NCI-H82 treated with DMSO at 0.1 percent for 48 hours (cell line): ENCODE data around the gene AOPEP.
A peak's percentile ranks its signal among the peaks of the same experiment; 100 is the strongest.

Experiments used
- DNase-seq: peaks from one replicate; lab custom pipeline; 2025; ENCODE audit not compliant: unreplicated experiment; lab: John Stamatoyannopoulos, UW

AOPEP gene

DNA sequence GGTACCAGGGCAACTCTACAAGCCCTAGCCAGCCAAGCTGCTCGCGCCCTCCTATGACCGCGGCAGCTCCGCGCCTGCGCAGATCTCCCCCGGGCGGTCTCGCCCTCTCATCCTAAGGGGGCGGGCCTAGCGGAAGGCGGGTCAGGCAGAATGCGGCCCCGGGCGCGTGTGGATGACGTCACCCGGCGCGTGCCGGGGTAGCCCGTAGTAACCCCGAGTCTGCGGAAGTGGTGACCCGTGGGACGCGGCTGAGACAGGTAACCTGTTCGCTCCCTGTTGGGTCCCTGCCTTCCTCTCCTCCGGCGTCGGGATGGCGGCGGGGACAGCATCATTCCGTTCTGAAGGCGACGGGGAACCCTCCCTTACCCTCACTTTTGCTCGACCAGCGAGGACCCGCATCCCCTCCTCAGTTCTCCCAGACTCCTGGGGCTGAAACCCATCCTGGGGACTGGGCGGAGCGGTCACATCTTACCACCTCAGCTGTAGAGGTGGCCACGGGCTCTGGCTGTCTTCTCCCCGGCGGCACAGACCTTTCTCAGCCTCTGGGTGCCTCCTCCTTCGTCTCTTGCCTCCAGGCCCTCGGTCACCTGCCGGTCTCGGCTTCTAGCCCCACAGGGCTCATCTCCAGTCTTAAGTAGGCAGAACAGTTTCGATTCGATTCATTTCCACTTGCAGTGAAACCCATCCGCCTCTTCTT, at the start of gene AOPEP:
TSS of gene AOPEP (plus strand) at position 205 of the 697 bp plus-strand sequence. CDS start 33,085 bp downstream, outside the sequence.
- DNase-seq, result peak; percentile 75

DNA sequence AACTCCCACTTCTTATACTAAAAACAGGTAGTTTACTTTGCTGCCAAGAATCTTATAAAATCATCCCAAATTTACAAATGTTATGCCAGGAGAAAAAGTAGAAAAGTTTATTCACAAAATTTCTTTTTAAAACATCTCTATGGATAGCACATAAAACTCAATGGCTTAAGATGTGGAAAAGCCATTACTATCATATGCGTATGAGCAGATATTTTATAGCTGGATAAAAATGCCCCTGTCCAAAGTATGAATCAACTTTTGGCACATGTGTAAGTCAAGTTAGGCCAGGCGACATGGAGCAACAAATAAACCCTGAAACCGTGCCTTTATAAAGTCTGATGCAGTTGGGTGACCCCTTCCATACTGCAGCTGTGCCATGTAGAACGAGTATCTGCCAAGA, 48.6 kb upstream of the AOPEP start:
- no peak for DNase-seq

DNA sequence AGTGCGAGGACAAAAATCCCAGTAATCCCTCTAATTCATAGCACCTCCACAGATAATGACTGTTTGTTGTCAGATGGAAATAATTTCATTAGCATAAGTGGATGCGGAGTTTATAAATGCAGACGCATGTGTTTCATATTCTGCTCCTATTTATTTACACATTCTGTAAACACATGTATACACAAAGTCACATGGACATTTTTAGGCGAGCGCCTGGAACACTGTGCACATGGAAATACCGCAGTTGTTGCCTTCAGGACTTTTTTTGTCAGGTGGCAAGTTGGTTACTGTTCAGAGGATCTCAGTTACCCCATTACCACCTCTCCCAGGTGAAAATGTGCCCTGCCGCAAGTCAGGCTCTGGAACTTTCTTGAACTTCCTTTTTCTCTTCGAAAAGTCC, 46.9 kb upstream of the AOPEP start:
- DNase-seq, result no peak

- no peak for DNase-seq
These were observed 46.5 kb upstream of the AOPEP start for GRCh38 chr9:94680020-94680419.

DNA sequence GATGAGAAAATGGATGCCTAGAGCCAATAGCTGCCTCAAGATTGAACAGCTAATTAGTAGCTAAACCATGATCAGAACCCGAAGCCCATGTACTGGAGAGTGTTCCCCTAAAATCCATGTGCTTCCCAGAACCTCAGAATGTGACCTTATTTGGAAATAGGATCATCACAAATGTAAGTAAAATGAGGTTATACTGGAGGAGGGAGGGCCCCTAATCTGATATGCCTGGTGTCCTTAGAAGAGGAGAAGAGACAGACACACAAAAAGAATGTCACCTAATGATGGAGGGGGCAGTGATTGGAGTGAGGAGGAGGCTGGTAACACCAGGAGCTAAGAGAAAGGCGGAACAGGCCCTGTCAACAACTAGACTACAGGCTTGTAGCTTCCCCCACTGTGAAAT, 45.9 kb upstream of the AOPEP start:
- DNase-seq, result no peak

DNA sequence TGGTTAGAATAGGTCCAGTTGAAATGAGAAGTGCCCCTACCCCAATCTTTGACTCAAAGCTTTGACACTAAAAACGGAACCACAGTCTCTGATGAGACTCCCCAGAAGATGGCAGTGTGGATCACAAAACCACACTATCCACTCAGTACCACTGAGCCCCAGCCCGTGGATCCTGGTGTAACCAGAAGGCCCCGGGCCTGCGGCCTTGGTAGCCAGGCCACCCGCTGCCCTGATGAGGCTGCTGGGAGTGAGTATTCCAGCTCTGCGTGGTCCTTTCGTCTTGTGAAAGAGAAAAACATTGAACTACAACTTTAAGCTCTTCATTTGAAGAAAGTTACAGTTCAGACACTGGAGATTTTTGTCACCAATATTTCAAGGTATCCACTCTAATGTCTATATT, 45.0 kb upstream of the AOPEP start:
- DNase-seq, result peak; percentile 21

GRCh38 chr9:94685359-94685758, 41.1 kb upstream of the AOPEP start:
- no peak for DNase-seq

DNA sequence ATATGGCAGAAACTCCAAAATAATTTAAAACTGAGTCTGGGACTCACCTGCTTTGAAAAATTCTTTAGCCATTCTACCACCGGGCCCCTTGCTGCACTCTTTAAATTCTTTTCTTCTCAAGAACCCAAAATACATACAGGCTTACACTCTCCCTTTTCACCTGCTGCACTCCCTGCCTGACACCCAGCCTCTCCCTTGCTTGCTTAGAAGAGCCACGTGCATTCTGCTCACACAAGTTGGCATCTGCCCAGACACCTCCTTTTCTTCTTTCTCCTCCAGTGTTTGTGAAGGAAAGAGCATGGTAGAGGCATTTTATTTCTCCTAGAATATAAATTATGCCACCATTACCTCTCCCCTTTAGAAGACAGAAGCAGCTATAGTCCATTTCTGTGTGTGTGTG, 39.0 kb upstream of the AOPEP start:
- no peak for DNase-seq

DNA sequence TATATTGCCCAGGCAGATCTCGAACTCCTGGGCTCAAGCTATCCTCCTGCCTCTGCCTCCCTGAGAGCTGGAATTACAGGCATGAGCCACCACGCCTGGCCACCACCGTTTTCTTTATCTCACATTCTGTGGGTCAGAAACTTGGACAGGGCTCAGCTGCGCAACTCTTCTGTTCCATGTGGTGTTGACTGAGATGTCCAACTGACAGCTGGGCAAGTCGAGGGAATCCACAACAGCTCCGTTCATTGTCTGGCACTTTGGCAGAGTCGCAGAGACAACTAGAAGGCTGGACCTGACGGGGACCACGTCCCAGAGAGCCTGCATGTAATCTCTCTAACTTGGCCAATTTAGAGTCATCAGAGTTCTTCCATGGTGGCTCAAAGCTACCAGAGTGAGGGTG, 36.2 kb upstream of the AOPEP start:
- DNase-seq, result no peak

DNA sequence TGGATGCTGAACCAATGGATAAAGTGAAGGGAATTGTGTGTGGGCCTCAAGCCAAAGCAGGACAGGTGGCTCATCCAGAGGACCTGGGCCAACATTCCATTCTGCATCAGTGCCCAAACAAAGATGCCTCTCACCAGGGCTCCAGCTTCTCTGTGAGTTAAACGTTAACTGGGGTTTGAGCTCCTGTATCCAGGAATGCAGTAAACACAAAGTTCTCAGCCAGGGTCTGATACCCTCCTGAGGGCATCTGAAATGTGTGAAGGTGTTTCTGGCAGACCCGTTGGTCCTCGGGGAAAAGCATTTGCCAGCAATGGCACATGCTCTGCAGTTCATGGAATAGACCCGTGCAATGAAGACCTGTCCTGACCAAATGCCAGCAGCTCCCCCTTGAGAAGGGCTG, 33.9 kb upstream of the AOPEP start:
- no peak for DNase-seq

DNA sequence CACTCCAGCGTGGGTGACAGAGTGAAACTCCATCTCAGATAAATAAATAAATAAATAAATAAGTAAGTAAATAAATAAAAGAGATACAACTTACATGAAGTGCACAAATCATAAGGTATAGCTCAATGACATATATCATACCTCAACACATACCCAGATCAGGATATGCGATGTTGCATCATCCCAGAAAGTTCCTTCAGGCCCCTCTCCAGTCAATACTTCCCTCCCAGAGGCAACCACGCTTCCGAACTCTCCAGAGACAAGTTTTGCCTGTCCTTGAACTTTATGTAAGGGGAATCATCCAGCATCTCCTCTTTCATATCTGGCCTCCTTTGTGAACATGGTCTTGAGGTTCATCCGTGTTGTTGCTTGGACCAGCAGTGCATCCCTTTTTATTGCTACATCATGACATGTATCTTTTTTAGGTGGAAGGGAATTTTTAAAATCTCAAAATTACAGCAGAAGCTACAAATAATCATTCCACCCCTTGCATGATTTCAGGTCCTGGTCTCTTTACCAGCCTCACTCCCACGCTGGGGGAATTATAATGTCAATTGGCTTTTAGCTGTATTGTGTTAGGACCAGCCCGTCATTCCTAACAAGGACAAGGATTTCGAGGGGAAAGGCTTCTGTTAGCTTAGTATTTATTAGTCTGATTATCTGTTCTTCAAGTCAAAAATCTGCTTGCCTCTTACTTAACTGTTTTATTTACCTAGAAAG, 32.9 kb upstream of the AOPEP start:
- no peak for DNase-seq

- no peak for DNase-seq
These were observed 30.0 kb upstream of the AOPEP start for GRCh38 chr9:94696545-94696944.

- DNase-seq, result no peak
These were observed 28.4 kb upstream of the AOPEP start for GRCh38 chr9:94697972-94698581.

- no peak for DNase-seq
These were observed 26.7 kb upstream of the AOPEP start for GRCh38 chr9:94699715-94700373.

GRCh38 chr9:94700445-94700844, 26.1 kb upstream of the AOPEP start:
- no peak for DNase-seq

GRCh38 chr9:94703488-94704140, 22.9 kb upstream of the AOPEP start:
- DNase-seq, result no peak

GRCh38 chr9:94705162-94705702, 21.3 kb upstream of the AOPEP start:
- DNase-seq, result no peak

DNA sequence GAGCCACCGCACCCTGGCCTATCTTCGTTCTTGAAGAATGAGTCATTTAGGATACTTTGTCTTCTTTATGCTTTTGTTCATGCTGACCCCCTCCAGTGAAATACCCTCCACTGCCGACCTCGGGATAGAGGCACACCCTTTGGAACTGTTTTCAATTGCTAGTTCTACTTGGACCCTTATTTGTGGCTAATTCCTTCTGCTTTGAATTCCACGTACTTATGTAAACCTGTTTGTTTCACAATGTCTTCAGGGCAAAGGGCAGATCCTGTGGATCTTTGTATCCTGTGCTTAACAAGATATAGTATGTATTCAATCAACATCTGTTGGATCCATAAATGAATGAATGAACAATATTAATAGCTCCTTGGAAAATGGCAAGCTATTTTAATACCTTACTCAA, 19.6 kb upstream of the AOPEP start:
- no peak for DNase-seq

GRCh38 chr9:94713436-94714215, 12.9 kb upstream of the AOPEP start:
- DNase-seq, result no peak

GRCh38 chr9:94714494-94714893, 12.0 kb upstream of the AOPEP start:
- no peak for DNase-seq
